Left lobe of liver (tissue), 2 donors: Measurements from ENCODE around the gene LINGO3. TPM values are rescaled to one million over a fixed set of nuclear protein-coding genes. Genes with fewer than 3 reads are reported as not detected.

Experiments used
- ATAC-seq: fragments of 200-7000 bp; cut with Tn5 transposase; one replicate; pipeline ENCODE4 v1.9.1; 2020; ENCODE audit warnings: mild to moderate bottlenecking, moderate library complexity
- DNase-seq: peaks from one replicate; pipeline ENCODE4 v3.0.0-alpha.2; 2020; ENCODE audit warnings: low spot score
- total RNA-seq: library from RNA; stranded (reverse); gene quantifications from one replicate; pipeline ENCODE4 v1.2.1, GENCODE V29; 2021
- donor health status: DM: no; HTN: no; CAD: no; lungs with moderate emphysema.
- donor health status: DM: no; HTN: yes; CAD: no.

The LINGO3 gene
- total RNA-seq, 1 donor from 2014 or later, result not detected

GRCh38 chr19:2269244-2270156, 38.5 kb downstream of the LINGO3 start:
- ATAC-seq, result peak; percentile 85
- peak; percentile 99 for DNase-seq

DNA sequence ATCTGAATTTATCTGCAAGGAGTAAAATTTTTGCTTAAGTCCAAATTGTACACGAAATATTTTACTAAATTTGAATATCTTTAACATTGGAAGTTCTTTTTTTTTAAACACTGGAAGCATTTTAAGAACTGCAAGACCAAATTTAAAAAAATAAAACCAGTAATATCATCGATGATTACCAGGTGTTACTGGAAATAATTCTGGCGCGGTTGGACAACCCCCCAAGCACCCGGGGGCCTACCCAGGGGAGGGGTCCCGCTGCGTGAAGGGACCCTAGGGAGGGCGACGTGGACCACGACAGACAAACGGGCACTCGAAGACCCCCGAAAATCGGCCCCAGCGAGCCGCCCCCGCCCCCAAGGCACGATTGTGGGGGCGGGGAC, 39.1 kb downstream of the LINGO3 start:
- no peak for ATAC-seq
- DNase-seq, result no peak

DNA sequence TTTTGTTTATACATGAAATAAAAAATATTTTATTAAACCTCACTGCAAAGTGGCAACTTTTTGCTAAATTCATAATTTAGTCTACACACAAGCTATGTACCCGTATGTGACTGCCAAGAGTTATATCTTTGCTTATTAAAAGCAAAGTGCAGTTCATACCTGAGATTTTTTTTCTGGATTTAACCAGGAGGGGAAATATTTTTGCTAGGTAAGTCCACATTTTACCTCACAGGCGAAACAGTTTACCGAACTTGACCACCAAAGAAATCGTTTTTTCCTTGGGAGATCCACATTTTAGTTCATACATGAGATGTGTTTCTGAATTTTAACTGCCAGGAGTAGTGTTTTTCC, 39.5 kb downstream of the LINGO3 start:
- ATAC-seq (no peak), DNase-seq (no peak)

GRCh38 chr19:2266183-2266993, 41.6 kb downstream of the LINGO3 start:
- ATAC-seq, result peak; percentile 17
- DNase-seq, result peak; percentile 84

- ATAC-seq (peak; percentile 36), DNase-seq (no peak)
Observed at GRCh38 chr19:2261438-2262172, 46.3 kb downstream of the LINGO3 start.

DNA sequence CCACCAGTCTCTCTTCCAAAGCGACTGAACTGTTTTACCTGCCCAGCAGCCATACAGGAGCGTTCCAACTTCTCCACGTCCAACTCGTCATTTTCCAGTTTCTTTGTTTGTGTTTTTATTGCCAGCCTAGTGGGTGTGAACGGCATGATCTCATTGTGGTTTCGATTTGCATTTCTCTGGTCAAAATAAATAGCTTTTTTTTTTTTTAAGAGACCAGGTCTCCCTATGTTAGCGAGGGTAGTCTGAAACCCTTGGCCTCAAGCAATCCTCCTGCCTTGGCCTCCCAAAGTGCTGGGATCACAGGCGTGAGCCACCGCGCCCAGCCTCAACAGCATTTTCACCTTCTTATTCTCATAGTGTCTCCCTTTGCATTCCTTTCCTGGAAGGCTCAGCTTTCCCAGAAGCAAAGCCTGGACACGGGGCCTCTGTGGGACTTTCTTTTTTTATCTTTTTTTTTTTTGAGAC, 47.6 kb downstream of the LINGO3 start:
- DNase-seq, result no peak

GRCh38 chr19:2259336-2259735, 48.6 kb downstream of the LINGO3 start:
- no peak for DNase-seq
- no peak for ATAC-seq

More for the DNA sequence above, 47.6 kb downstream of the LINGO3 start:
- ATAC-seq, result no peak

Other genes with a start within 250 kb of the LINGO3 start
- gene MOB3A, start 211.8 kb downstream of the LINGO3 start, total RNA-seq, result 11.2 TPM
- gene IZUMO4, start 211.2 kb downstream of the LINGO3 start, total RNA-seq, result 5.2 TPM
- 63.4 TPM for gene AP3D1, start 156.6 kb downstream of the LINGO3 start, total RNA-seq
- 17.2 TPM for gene DOT1L, start 144.2 kb downstream of the LINGO3 start, total RNA-seq
- 41.3 TPM for gene PLEKHJ1, start 71.8 kb downstream of the LINGO3 start, total RNA-seq
- 19.0 TPM for gene SF3A2, start 71.3 kb downstream of the LINGO3 start, total RNA-seq
- gene AMH, start 58.8 kb downstream of the LINGO3 start, total RNA-seq, result 0.93 TPM
- gene JSRP1, start 51.7 kb downstream of the LINGO3 start, total RNA-seq, result 0.18 TPM
- gene PEAK3, start 26.0 kb downstream of the LINGO3 start, total RNA-seq, result 0.28 TPM
- gene LSM7, start 20.4 kb upstream of the LINGO3 start, total RNA-seq, result 27.8 TPM
- gene SPPL2B, start 20.5 kb upstream of the LINGO3 start, total RNA-seq, result 45.0 TPM
- 7.5 TPM for gene TMPRSS9, start 52.1 kb upstream of the LINGO3 start, total RNA-seq
- 63.9 TPM for gene TIMM13, start 119.4 kb upstream of the LINGO3 start, total RNA-seq
- 7.4 TPM for gene LMNB2, start 148.8 kb upstream of the LINGO3 start, total RNA-seq
- 52.1 TPM for gene GADD45B, start 168.0 kb upstream of the LINGO3 start, total RNA-seq